Activated naive CD4-positive, alpha-beta T cell treated with anti-CD3 and anti-CD28 coated beads for 36 hours (primary cell): ENCODE measurements around the gene PREX1. TPM values are rescaled to one million over a fixed set of nuclear protein-coding genes. Genes with fewer than 3 reads are reported as not detected.
"Not testable (repeated sequence)": the region's sequence is repeated elsewhere in the genome, so short reads cannot be mapped to it uniquely, and the experiment has no call there.

Experiments used
- CTCF ChIA-PET: fragments of 350-600 bp; sonication (Branson Sonifier 250); formaldehyde crosslinking; loops from one replicate; lab custom pipeline; 2021; ENCODE audit warnings: antibody characterized with exemption; lab: Charles Lee
- DNase-seq: peaks from one replicate; pipeline ENCODE4 v3.0.0-alpha.2; 2020
- H3K27ac Mint-ChIP-seq: one replicate; pipeline ENCODE4 v1.8.0; 2021; ENCODE audit warnings: mild to moderate bottlenecking, mixed read lengths
- H3K27me3 Mint-ChIP-seq: one replicate; pipeline ENCODE4 v1.8.0; 2021; ENCODE audit warnings: low read depth, mixed read lengths
- H3K36me3 Mint-ChIP-seq: one replicate; pipeline ENCODE4 v1.8.0; 2021; ENCODE audit warnings: low read depth, mixed read lengths
- H3K4me1 Mint-ChIP-seq: one replicate; pipeline ENCODE4 v1.8.0; 2021; ENCODE audit warnings: low read depth, mixed read lengths
- H3K4me3 Mint-ChIP-seq: one replicate; pipeline ENCODE4 v1.8.0; 2021; ENCODE audit warnings: mild to moderate bottlenecking, moderate library complexity, mixed read lengths
- H3K9me3 Mint-ChIP-seq: one replicate; pipeline ENCODE4 v1.8.0; 2021; ENCODE audit warnings: mixed read lengths
- intact Hi-C: fragments of 100-400 bp; cut with micrococcal nuclease; formaldehyde crosslinking; loops from one replicate; pipeline ENCODE4 v1.15.1; 2023
- total RNA-seq, 2 experiments: library from RNA; stranded (reverse); gene quantifications; one replicate each; pipeline ENCODE4 v1.2.3, GENCODE V29; 2021

Gene PREX1
- total RNA-seq, 2 experiments from 2014 or later = 43.7 to 44.2 TPM

DNA sequence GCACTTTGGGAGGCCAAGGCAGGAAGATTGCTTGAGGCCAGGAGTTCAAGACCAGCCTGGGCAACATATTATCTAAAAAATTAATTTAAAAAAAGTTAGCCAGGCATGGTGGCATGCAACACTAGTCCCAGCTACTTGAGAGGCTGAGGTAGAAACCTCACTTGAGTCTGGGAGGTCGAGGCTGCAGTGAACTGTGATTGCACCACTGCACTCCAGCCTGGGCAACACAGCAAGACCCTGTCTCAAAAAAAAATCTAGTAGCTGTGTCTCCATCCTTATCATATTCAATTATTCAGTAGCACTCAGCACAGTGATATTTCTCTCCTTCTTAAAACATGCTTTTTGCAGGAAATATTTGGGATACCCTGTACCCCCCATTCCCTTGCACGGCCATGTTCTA, 16.1 kb upstream of the PREX1 start:
- CTCF ChIA-PET = interaction anchor here (1.7 kb wide), 1 partner anchor 186 kb away, joined by 3 read pairs; no protein-coding TSS in a partner anchor
- H3K9me3 Mint-ChIP-seq, intact Hi-C loops, H3K4me3 Mint-ChIP-seq, DNase-seq, H3K27ac Mint-ChIP-seq, H3K27me3 Mint-ChIP-seq, H3K36me3 Mint-ChIP-seq: not testable (repeated sequence)
- H3K4me1 Mint-ChIP-seq = peaks cover 15% of the 10 kb centered on the region

- no peak for DNase-seq
- Mint-ChIP-seq H3K27me3 (no peaks in the 10 kb centered on the region), H3K4me3 (no peak overlapping the region), H3K4me1 (peaks cover 15% of the 10 kb centered on the region), H3K27ac (no peak overlapping the region), H3K36me3 (no peaks in the 10 kb centered on the region), H3K9me3 (no peaks in the 10 kb centered on the region)
- intact Hi-C loops = no loop called here
- CTCF ChIA-PET = no interaction called here
These were observed 15.4 kb upstream of the PREX1 start for GRCh38 chr20:48843057-48843806.

DNA sequence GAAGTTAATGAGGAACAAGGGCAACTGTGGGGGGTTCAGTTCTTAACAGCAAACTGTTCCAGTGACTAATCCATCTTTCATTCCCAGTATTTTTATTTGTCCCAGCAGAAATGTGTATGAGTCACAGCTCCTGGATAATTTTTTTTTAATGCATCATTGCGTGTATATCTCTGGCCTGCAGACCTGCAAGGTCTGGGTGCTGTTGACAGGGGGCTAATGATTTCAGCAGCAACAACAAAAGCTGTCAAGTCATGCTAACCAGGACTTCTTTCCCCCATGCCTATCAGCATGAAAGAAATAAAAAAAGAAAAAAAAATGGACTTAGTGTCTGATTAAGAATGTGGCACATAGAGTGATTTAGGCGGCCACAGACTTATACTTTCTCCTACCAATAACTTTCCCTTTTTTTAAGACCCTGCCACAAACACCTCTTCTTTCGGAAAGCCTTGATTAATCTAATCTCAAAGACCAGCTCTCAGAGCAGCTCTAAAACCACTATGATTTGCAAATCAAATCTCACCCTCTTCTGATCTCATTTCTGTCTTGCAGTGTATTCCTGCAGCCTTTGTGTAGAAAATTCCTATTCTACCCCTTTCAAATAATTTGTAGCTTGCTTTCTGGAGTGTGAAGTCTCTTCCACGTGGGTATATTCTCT, 14.2 kb upstream of the PREX1 start:
- Mint-ChIP-seq H3K36me3 (no peaks in the 10 kb centered on the region), H3K27me3 (no peaks in the 10 kb centered on the region), H3K4me3 (no peak overlapping the region), H3K4me1 (peaks cover 7% of the 10 kb centered on the region), H3K27ac (no peak overlapping the region), H3K9me3 (no peaks in the 10 kb centered on the region)
- DNase-seq = no peak
- CTCF ChIA-PET = interaction anchor here (0.7 to 1.1 kb wide), 3 partner anchors 19 to 184 kb away, joined by 3 to 5 read pairs (median 4); no protein-coding TSS in a partner anchor
- intact Hi-C loops = no loop called here

DNA sequence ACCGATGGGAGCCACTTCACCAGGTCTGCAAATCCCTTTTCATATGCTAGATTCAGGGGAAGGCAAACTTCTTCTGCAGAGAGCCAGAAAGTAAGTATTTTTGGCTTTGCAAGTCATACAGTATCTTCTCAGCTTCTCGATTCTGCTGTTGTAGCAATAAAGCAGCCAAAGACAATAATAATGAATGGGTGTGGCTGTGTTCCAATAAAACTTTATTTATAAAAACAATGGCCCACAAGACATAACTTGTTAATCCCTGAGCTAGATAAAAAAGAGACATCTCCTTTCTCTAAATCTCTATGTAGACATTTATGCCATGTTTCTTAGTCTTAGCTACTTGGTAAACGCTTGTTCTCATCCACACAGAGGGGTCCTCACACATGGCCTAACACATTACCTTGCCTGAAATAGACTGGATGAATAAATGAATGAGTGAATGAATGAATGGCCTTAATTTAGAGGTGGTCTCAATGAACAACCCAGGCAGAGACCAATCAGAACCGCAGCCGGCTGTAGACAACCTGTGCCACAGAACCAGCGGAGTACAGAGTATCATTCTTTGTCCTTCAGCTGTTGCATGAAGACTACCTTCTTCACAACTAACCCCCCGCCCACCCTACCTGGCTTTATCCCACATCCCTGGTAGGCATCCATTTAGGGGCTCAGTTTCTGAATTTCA, 13.5 kb upstream of the PREX1 start:
- H3K4me3 Mint-ChIP-seq = no peak overlapping the region
- H3K9me3 Mint-ChIP-seq = no peaks in the 10 kb centered on the region
- H3K27ac Mint-ChIP-seq = no peak overlapping the region
- no peak for DNase-seq
- CTCF ChIA-PET = interaction anchor here (0.6 to 1.1 kb wide), 4 partner anchors 20 to 183 kb away, joined by 3 to 5 read pairs (median 4); no protein-coding TSS in a partner anchor
- intact Hi-C loops = no loop called here
- H3K27me3 Mint-ChIP-seq = no peaks in the 10 kb centered on the region
- no peaks in the 10 kb centered on the region for H3K36me3 Mint-ChIP-seq
- peaks cover 1% of the 10 kb centered on the region for H3K4me1 Mint-ChIP-seq

- Mint-ChIP-seq H3K4me3 (no peak overlapping the region), H3K27ac (no peak overlapping the region), H3K27me3 (no peaks in the 10 kb centered on the region), H3K4me1 (no peaks in the 10 kb centered on the region), H3K9me3 (no peaks in the 10 kb centered on the region), H3K36me3 (no peaks in the 10 kb centered on the region)
- CTCF ChIA-PET = interaction anchor here (0.6 kb wide), 1 partner anchor 66 kb away, joined by 5 read pairs; no protein-coding TSS in a partner anchor
- no peak for DNase-seq
- intact Hi-C loops = no loop called here
These were observed 11.5 kb upstream of the PREX1 start for GRCh38 chr20:48839154-48839917.

DNA sequence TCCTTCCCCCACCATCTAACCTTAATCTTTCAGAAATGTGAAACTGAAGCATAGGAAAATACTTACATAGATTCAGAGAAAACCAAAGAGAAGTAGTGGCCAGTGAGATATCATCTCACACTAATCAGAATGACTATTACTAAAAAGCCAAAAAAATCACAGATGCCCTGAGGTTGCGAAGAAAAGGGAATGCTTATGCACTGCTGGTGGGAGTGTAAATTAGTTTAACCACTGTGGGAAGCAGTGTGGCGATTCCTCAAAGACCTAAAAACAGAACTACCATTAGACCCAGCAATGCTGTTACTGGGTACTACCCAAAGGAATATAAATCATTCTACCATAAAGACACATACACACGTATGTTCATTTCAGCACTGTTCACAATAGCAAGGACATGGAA, 9.2 kb upstream of the PREX1 start:
- Mint-ChIP-seq H3K27ac (no peak overlapping the region), H3K36me3 (no peaks in the 10 kb centered on the region), H3K9me3 (no peaks in the 10 kb centered on the region), H3K4me1 (peaks cover 4% of the 10 kb centered on the region), H3K27me3 (no peaks in the 10 kb centered on the region), H3K4me3 (no peak overlapping the region)
- DNase-seq = no peak
- intact Hi-C loops = no loop called here
- CTCF ChIA-PET = no interaction called here

- H3K27me3 Mint-ChIP-seq = peaks cover 3% of the 10 kb centered on the region
- no peak overlapping the region for H3K4me3 Mint-ChIP-seq
- no peak overlapping the region for H3K27ac Mint-ChIP-seq
- H3K4me1 Mint-ChIP-seq = peaks cover 10% of the 10 kb centered on the region
- DNase-seq = no peak
- intact Hi-C loops = no loop called here
- no peaks in the 10 kb centered on the region for H3K36me3 Mint-ChIP-seq
- CTCF ChIA-PET = interaction anchor here (1.1 kb wide), 1 partner anchor 74 kb away, joined by 3 read pairs; no protein-coding TSS in a partner anchor
- no peaks in the 10 kb centered on the region for H3K9me3 Mint-ChIP-seq
These were observed 7.6 kb upstream of the PREX1 start for GRCh38 chr20:48835390-48835789.

DNA sequence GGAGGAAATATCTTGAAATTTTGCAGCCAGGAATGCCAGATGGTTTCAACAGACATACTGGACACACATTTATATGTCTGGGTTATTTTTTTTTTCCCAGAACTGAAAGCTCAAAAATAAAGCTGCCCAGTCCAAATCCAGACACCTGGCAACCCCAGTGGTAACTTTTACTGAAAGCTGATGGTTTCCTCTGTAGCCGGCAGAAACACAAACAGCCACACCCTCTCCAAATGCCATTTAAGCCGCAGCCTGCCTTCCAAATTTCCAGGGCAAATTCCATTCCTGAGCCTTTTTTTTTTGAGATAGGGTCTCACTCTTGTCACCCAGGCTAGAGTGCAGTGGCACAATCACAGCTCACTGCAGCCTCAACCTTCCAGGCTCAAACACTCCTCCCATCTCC, 6.5 kb upstream of the PREX1 start:
- Mint-ChIP-seq H3K4me1 (peaks cover 10% of the 10 kb centered on the region), H3K27ac (no peak overlapping the region), H3K4me3 (no peak overlapping the region), H3K36me3 (no peaks in the 10 kb centered on the region), H3K9me3 (no peaks in the 10 kb centered on the region), H3K27me3 (peaks cover 3% of the 10 kb centered on the region)
- CTCF ChIA-PET = no interaction called here
- intact Hi-C loops = no loop called here
- DNase-seq = no peak

DNA sequence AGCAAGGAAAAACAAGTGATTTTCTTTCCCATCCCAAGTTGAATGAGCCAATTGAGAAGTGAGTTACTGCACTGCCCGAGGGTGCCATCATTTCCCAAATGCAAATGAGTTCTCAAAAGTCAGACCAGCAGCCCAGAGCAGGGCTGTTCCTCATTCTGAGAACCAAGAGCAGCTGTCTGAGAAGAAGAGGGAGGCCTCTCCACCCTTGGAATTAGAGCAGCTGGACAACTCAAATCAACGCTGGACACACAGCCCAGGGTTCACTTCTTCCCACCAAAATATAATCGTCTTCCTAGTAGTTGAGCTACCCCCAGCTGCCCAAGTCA, 4.6 kb upstream of the PREX1 start:
- Mint-ChIP-seq H3K27ac (peak overlapping the region; percentile 25), H3K9me3 (no peaks in the 10 kb centered on the region), H3K27me3 (peaks cover 10% of the 10 kb centered on the region), H3K4me1 (peaks cover 16% of the 10 kb centered on the region), H3K36me3 (no peaks in the 10 kb centered on the region), H3K4me3 (no peak overlapping the region)
- CTCF ChIA-PET = interaction anchor here (0.6 to 2.1 kb wide), 3 partner anchors 73 to 175 kb away, joined by 3 to 11 read pairs (median 6); no protein-coding TSS in a partner anchor
- DNase-seq = no peak
- intact Hi-C loops = no loop called here

GRCh38 chr20:48831718-48832404, 4.1 kb upstream of the PREX1 start:
- H3K4me3 Mint-ChIP-seq = no peak overlapping the region
- H3K27me3 Mint-ChIP-seq = peaks cover 14% of the 10 kb centered on the region
- CTCF ChIA-PET = interaction anchor here (1.4 to 2.1 kb wide), 2 partner anchors 74 to 174 kb away, joined by 6 to 11 read pairs; no protein-coding TSS in a partner anchor
- no peaks in the 10 kb centered on the region for H3K36me3 Mint-ChIP-seq
- no peaks in the 10 kb centered on the region for H3K9me3 Mint-ChIP-seq
- DNase-seq = no peak
- H3K27ac Mint-ChIP-seq = no peak overlapping the region
- intact Hi-C loops = no loop called here
- H3K4me1 Mint-ChIP-seq = peaks cover 16% of the 10 kb centered on the region

- CTCF ChIA-PET = interaction anchor here (0.6 to 2.1 kb wide), 2 partner anchors 74 to 173 kb away, joined by 3 to 6 read pairs; no protein-coding TSS in a partner anchor
- Mint-ChIP-seq H3K36me3 (no peaks in the 10 kb centered on the region), H3K9me3 (no peaks in the 10 kb centered on the region), H3K4me3 (no peak overlapping the region), H3K4me1 (peaks cover 16% of the 10 kb centered on the region), H3K27me3 (peaks cover 20% of the 10 kb centered on the region), H3K27ac (no peak overlapping the region)
- DNase-seq = no peak
- intact Hi-C loops = no loop called here
These were observed 3.1 kb upstream of the PREX1 start for GRCh38 chr20:48830826-48831318.
